ENCODE data around the gene ICE1. TPM values are rescaled to one million over a fixed set of nuclear protein-coding genes. Genes with fewer than 3 reads are reported as not detected.

ICE1 gene
- total RNA-seq, 1 donor from 2014 or later = 16.1 TPM

GRCh38 chr5:5480481-5481111, 58.1 kb downstream of the ICE1 start:
- H3K4me3 ChIP-seq (ENCODE audit: low read depth, low read length) = no peak overlapping the region
- no peak for DNase-seq (ENCODE audit: low read depth)
- TF ChIP-seq, protein P1, sequence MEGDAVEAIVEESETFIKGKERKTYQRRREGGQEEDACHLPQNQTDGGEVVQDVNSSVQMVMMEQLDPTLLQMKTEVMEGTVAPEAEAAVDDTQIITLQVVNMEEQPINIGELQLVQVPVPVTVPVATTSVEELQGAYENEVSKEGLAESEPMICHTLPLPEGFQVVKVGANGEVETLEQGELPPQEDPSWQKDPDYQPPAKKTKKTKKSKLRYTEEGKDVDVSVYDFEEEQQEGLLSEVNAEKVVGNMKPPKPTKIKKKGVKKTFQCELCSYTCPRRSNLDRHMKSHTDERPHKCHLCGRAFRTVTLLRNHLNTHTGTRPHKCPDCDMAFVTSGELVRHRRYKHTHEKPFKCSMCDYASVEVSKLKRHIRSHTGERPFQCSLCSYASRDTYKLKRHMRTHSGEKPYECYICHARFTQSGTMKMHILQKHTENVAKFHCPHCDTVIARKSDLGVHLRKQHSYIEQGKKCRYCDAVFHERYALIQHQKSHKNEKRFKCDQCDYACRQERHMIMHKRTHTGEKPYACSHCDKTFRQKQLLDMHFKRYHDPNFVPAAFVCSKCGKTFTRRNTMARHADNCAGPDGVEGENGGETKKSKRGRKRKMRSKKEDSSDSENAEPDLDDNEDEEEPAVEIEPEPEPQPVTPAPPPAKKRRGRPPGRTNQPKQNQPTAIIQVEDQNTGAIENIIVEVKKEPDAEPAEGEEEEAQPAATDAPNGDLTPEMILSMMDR (conservative IDR thresholded peaks at IDR 0.05; ENCODE audit: low read depth, low read length) = no peak

GRCh38 chr5:5481206-5481605, 58.7 kb downstream of the ICE1 start:
- TF ChIP-seq, protein P1 (conservative IDR thresholded peaks at IDR 0.05; ENCODE audit: low read depth, low read length) = no peak
- no peak for DNase-seq (ENCODE audit: low read depth)
- H3K4me3 ChIP-seq (ENCODE audit: low read depth, low read length) = no peak overlapping the region

- DNase-seq (ENCODE audit: low read depth) = no peak
- H3K4me3 ChIP-seq (ENCODE audit: low read depth, low read length) = no peak overlapping the region
- TF ChIP-seq, protein P1 (conservative IDR thresholded peaks at IDR 0.05; ENCODE audit: low read depth, low read length) = no peak
These were observed 59.2 kb downstream of the ICE1 start for GRCh38 chr5:5481633-5482032.

- no peak overlapping the region for H3K4me3 ChIP-seq (ENCODE audit: low read depth, low read length)
- peak; percentile 79 for DNase-seq (ENCODE audit: low read depth)
These were observed 60.9 kb downstream of the ICE1 start for GRCh38 chr5:5483350-5483749.

GRCh38 chr5:5483880-5484598, 61.6 kb downstream of the ICE1 start:
- TF ChIP-seq, protein P1 (conservative IDR thresholded peaks at IDR 0.05; ENCODE audit: low read depth, low read length) = no peak
- DNase-seq (ENCODE audit: low read depth) = peak; percentile 65
- no peak overlapping the region for H3K4me3 ChIP-seq (ENCODE audit: low read depth, low read length)

More at GRCh38 chr5:5483350-5483749, 60.9 kb downstream of the ICE1 start:
- TF ChIP-seq, protein P1 (conservative IDR thresholded peaks at IDR 0.05; ENCODE audit: low read depth, low read length) = peak; percentile 12

DNA sequence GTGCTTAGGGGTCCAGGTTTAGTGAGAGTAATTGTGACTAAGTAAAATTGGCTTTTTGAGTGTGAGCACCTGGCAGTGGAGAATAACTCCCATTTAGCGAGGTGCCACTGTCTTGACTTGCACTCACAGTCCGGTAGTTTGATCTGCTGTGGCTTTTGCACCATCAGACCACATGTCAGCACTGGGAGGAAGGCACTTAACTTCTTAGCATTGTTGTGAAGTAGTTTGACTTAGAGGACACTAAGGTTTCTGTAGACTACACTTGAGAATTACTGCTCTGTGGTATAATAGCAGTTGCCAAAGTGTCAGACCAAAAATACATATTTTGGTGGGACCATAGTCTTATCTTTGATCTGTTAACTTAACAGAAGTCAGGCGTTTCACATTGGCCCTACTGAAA, 63.6 kb downstream of the ICE1 start:
- H3K4me3 ChIP-seq (ENCODE audit: low read depth, low read length) = no peak overlapping the region
- DNase-seq (ENCODE audit: low read depth) = no peak
- TF ChIP-seq, protein P1 (conservative IDR thresholded peaks at IDR 0.05; ENCODE audit: low read depth, low read length) = no peak
